ENCODE results near the gene SPARCL1. TPM values are rescaled to one million over a fixed set of nuclear protein-coding genes. Genes with fewer than 3 reads are reported as not detected.

Gene SPARCL1
- total RNA-seq, 1 donor from 2014 or later: not detected

- Mint-ChIP-seq H3K27me3 (ENCODE audit: unreplicated experiment) (no peaks in the 10 kb centered on the region), H3K4me3 (ENCODE audit: unreplicated experiment) (no peak overlapping the region), H3K9me3 (ENCODE audit: unreplicated experiment) (no peaks in the 10 kb centered on the region), H3K36me3 (ENCODE audit: unreplicated experiment) (no peaks in the 10 kb centered on the region), H3K27ac (ENCODE audit: unreplicated experiment) (no peak overlapping the region), H3K4me1 (ENCODE audit: low read depth, unreplicated experiment) (no peaks in the 10 kb centered on the region)
- TF ChIP-seq CTCF (IDR thresholded peaks at IDR 0.05; ENCODE audit: partially characterized antibody, unreplicated experiment): no peak
- no peak for DNase-seq
These were observed 86.3 kb downstream of the SPARCL1 start for GRCh38 chr4:87442889-87443288.

- H3K4me3 Mint-ChIP-seq (ENCODE audit: unreplicated experiment): no peak overlapping the region
- TF ChIP-seq CTCF (IDR thresholded peaks at IDR 0.05; ENCODE audit: partially characterized antibody, unreplicated experiment): no peak
- no peak for DNase-seq
- H3K4me1 Mint-ChIP-seq (ENCODE audit: low read depth, unreplicated experiment): no peaks in the 10 kb centered on the region
- no peaks in the 10 kb centered on the region for H3K9me3 Mint-ChIP-seq (ENCODE audit: unreplicated experiment)
- no peak overlapping the region for H3K27ac Mint-ChIP-seq (ENCODE audit: unreplicated experiment)
- H3K27me3 Mint-ChIP-seq (ENCODE audit: unreplicated experiment): no peaks in the 10 kb centered on the region
- H3K36me3 Mint-ChIP-seq (ENCODE audit: unreplicated experiment): no peaks in the 10 kb centered on the region
These were observed 95.8 kb downstream of the SPARCL1 start for GRCh38 chr4:87433342-87433741.

GRCh38 chr4:87430038-87430437 lies 99.1 kb downstream of the SPARCL1 start:
- H3K4me3 Mint-ChIP-seq (ENCODE audit: unreplicated experiment): no peak overlapping the region
- H3K9me3 Mint-ChIP-seq (ENCODE audit: unreplicated experiment): no peaks in the 10 kb centered on the region
- no peaks in the 10 kb centered on the region for H3K4me1 Mint-ChIP-seq (ENCODE audit: low read depth, unreplicated experiment)
- DNase-seq: no peak
- no peak for TF ChIP-seq CTCF (IDR thresholded peaks at IDR 0.05; ENCODE audit: partially characterized antibody, unreplicated experiment)
- no peaks in the 10 kb centered on the region for H3K36me3 Mint-ChIP-seq (ENCODE audit: unreplicated experiment)
- H3K27ac Mint-ChIP-seq (ENCODE audit: unreplicated experiment): no peak overlapping the region
- no peaks in the 10 kb centered on the region for H3K27me3 Mint-ChIP-seq (ENCODE audit: unreplicated experiment)

GRCh38 chr4:87428979-87429378 lies 100.2 kb downstream of the SPARCL1 start:
- no peak for DNase-seq
- no peak overlapping the region for H3K4me3 Mint-ChIP-seq (ENCODE audit: unreplicated experiment)
- H3K9me3 Mint-ChIP-seq (ENCODE audit: unreplicated experiment): no peaks in the 10 kb centered on the region
- no peak overlapping the region for H3K27ac Mint-ChIP-seq (ENCODE audit: unreplicated experiment)
- peaks cover under 1% of the 10 kb centered on the region for H3K4me1 Mint-ChIP-seq (ENCODE audit: low read depth, unreplicated experiment)
- no peak for TF ChIP-seq CTCF (IDR thresholded peaks at IDR 0.05; ENCODE audit: partially characterized antibody, unreplicated experiment)
- no peaks in the 10 kb centered on the region for H3K27me3 Mint-ChIP-seq (ENCODE audit: unreplicated experiment)
- H3K36me3 Mint-ChIP-seq (ENCODE audit: unreplicated experiment): no peaks in the 10 kb centered on the region

GRCh38 chr4:87427518-87427868 lies 101.7 kb downstream of the SPARCL1 start:
- H3K9me3 Mint-ChIP-seq (ENCODE audit: unreplicated experiment): no peaks in the 10 kb centered on the region
- H3K27ac Mint-ChIP-seq (ENCODE audit: unreplicated experiment): no peak overlapping the region
- H3K36me3 Mint-ChIP-seq (ENCODE audit: unreplicated experiment): no peaks in the 10 kb centered on the region
- H3K4me3 Mint-ChIP-seq (ENCODE audit: unreplicated experiment): no peak overlapping the region
- H3K4me1 Mint-ChIP-seq (ENCODE audit: low read depth, unreplicated experiment): peaks cover 8% of the 10 kb centered on the region
- H3K27me3 Mint-ChIP-seq (ENCODE audit: unreplicated experiment): no peaks in the 10 kb centered on the region
- TF ChIP-seq CTCF (IDR thresholded peaks at IDR 0.05; ENCODE audit: partially characterized antibody, unreplicated experiment): no peak
- no peak for DNase-seq
